ENCODE results near the gene FUCA2.
A peak's percentile ranks its signal among the peaks of the same experiment; 100 is the strongest.
"Not testable (repeated sequence)": the region's sequence is repeated elsewhere in the genome, so short reads cannot be mapped to it uniquely, and the experiment has no call there.

The FUCA2 gene

DNA sequence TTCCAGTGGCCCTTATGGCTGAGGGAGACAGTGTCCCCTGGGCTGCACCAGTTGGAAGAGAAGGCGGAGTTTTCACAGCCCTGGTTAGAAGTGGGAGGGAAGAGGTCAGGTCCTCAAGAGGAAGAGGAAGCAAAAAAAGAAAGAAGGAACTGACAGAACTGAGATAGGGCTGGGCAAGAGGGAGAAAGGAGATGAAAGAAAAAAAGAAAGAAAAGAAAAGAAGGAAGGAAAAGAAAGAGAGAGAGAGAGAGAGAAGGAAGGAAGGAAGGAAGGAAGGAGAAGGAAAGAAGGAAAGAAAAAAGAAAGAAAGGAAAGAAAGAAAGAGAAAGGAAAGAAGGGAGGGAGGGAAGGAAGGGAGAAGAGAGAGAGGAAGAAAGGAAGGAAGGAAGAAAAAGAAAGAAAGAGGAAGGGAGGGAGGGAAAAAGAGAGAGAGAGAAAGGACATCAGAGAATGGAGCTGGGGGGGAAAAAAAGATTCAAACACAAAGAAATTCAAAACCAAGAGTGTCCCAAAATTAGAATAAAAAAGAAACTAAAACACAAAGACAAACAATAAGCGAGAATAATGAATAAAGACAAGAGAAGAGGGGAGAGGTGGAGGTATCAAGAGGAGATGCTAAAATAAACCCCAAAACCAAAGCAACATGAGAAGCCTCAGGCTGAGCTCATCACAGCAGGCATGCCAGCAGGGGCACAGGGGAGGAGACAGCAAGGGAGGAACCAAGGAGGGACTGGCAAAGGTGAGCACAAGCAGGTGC is 5.3 kb upstream of the FUCA2 start:
- Mint-ChIP-seq H3K36me3 (no peaks in the 10 kb centered on the region), H3K27ac (peak overlapping the region; percentile 73), H3K4me1 (peaks cover 19% of the 10 kb centered on the region), H3K9me3 (no peaks in the 10 kb centered on the region), H3K4me3 (no peak overlapping the region)
- no peak for DNase-seq (ENCODE audit: low spot score in 2 of 2)
- no peak for ATAC-seq

DNA sequence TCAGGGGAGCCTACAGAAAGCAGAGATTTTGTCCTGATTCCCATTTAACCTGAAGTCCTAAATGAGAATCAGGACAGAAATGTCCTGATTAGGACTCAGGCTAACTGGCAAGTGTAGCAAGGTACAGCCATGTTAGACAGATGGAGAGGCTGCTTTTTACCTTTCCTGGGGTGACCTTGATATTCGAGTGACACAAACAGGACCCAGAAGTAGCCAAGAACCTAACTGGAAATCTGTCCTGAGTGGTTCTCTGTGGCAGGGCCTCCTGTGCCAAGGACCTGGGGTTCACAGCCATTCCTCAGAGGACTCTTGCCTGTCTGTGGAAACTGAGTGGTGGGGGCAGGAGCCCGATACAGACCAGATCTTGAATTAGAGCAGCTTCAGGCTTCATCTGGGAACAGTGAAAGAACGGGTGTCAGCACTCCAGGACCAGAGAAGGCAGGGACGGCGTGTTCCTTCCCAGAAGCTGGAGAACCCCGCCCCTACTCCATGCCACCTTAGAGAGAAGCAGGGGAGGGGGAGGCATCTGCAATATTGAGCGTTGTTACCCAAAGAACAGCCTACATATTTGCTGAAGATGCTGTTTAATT is 4.3 kb upstream of the FUCA2 start:
- DNase-seq (ENCODE audit: low spot score in 2 of 2) (no peak), ATAC-seq (no peak)
- no peak overlapping the region for H3K4me3 Mint-ChIP-seq
- H3K9me3 Mint-ChIP-seq, result no peaks in the 10 kb centered on the region
- H3K27ac Mint-ChIP-seq, result peak overlapping the region; percentile 73
- H3K36me3 Mint-ChIP-seq, result no peaks in the 10 kb centered on the region
- H3K4me1 Mint-ChIP-seq, result peaks cover 19% of the 10 kb centered on the region

DNA sequence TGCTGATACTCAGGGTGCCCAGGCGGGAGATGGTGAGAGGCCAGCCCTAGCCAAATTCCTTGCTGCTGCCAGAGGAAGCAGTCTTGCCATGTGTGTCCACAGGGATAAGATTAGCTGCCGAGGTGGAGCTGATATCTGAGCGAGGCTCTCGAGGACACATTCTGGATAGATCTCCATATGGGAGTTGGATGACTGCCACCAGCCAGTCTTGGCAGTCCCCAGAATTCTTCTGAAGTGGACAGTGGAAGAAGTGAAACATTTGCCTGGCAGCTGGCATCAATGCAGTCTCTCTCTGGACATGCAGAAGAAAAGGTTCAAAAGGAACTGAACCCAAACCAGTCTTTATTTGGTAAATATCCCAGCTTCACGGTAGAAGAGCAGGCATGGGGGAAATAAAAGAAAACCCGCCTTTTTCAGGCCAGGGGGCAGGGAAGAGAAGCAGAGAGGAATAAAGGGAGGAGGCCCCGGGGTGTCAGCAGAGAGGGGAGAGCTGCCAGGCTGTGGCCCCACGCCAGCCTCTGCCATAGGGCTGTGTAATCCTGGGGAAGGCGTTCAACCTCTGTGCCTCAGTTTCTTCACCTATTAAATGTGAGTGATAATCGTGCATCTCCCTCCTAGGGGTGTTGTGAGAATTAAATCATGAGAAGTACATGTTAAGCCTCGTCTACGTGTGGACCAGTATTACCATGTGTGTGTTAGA is 3.7 kb upstream of the FUCA2 start:
- Mint-ChIP-seq H3K4me1 (peaks cover 19% of the 10 kb centered on the region), H3K4me3 (no peak overlapping the region), H3K27ac (no peak overlapping the region), H3K9me3 (no peaks in the 10 kb centered on the region), H3K36me3 (no peaks in the 10 kb centered on the region)
- no peak for ATAC-seq
- DNase-seq (ENCODE audit: low spot score in 2 of 2), result no peak

DNA sequence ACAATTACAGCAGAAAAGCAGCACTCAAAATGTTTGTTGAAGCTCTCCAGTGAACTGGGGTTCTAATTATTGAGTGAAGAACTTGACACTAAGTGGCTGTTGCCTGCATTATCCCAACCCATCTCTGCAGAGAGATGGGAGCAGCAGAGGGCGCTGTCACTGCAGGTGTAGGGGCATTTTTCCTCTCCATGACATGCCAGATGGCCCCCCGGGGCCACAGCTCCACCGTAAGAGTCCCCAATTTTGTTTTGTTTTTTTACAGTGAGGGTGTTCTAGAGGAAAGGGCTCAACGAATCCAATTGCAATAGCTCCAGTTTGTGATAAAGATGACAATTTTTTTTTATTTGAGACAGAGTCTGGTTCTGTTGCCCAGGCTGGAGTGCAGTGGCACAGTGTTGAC is 1.9 kb upstream of the FUCA2 start:
- Mint-ChIP-seq H3K27ac (peak overlapping the region; percentile 60), H3K9me3 (no peaks in the 10 kb centered on the region), H3K36me3 (no peaks in the 10 kb centered on the region), H3K4me3 (peak overlapping the region; percentile 32), H3K4me1 (peaks cover 19% of the 10 kb centered on the region)
- peak in 1 of 2 donors; percentile 66 for DNase-seq (ENCODE audit: low spot score in 2 of 2)
- ATAC-seq, result peak; percentile 33

DNA sequence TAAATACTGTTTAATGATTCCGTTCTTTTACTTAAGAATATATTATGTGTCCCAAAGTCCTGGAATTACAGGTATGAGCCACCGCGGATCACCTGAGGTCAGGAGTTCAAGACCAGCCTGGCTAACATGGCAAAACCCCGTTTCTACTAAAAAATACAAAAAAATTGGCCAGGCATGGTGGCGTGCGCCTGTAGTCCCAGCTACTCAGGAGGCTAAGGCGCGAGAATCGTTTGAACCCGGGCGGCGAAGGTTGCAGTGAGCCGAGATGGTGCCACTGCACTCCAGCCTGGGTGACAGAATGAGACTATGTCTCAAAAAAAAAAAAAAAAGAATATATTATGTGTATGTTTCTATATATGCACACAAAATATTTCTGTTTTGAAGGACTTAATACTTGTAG is 1.2 kb downstream of the FUCA2 start:
- Mint-ChIP-seq H3K4me1 (peaks cover 17% of the 10 kb centered on the region), H3K36me3 (peaks cover 16% of the 10 kb centered on the region), H3K27ac (peak overlapping the region; percentile 97), H3K4me3 (peak overlapping the region; percentile 92)
- H3K9me3 Mint-ChIP-seq; DNase-seq (ENCODE audit: low spot score in 2 of 2); ATAC-seq: not testable (repeated sequence)

DNA sequence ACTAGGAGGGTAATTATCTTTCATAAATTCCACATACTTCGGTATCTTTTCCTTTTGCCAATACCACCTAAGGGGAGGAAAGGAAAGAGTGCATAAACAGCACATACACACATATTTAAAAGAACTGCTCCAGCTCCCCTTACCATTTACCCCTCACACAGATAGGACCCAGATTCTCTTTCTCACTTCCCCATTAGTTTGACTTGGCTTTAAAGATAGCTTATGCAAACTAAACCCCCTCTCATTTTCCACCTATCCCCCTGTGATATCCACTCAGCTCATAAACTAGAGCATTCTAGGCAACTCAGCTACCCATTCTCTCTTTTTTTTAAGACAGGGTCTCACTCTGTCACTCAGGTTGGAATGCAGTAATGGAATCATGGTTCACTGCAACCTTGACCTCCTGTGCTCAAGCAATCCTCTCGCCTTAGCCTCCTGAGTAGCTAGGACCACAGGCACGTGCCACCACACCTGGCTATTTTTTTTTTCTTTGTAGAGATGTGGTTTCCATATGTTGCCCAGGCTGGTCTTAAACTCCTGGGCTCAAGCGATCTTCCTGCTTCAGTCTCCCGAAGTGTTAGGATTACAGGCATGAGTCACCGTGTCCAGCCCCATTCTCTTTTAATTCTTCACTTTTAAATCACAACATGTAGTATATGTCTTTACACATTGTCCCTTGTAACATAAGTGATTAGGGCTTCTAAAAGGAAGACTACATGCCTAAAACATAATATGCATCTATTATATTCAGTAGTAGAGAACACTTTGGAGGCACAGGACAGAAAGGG is 4.0 kb downstream of the FUCA2 start:
- Mint-ChIP-seq H3K36me3 (peaks cover 18% of the 10 kb centered on the region), H3K4me1 (peaks cover 11% of the 10 kb centered on the region), H3K9me3 (no peaks in the 10 kb centered on the region), H3K4me3 (no peak overlapping the region), H3K27ac (no peak overlapping the region)
- no peak for DNase-seq (ENCODE audit: low spot score in 2 of 2)
- ATAC-seq, result no peak

DNA sequence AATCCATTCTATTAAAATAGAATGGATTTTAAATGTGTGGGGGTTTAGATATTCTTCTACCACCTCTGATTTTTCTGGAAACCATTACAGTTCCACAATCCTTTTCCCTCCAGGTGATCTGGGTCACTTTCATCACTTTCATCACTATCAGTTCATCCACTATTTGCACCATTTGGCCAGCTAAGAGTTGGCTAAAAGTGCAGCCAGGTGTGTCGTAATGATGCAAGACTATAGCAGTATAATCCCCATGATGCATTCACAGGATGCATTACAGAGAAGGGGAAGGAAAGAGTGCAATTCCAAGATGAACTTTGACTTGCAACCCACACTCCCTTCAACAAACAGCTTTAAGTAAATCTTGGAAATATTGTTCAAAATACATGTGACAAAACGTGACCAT is 4.9 kb downstream of the FUCA2 start:
- no peak for DNase-seq (ENCODE audit: low spot score in 2 of 2)
- ATAC-seq, result no peak
- H3K27ac Mint-ChIP-seq, result no peak overlapping the region
- no peak overlapping the region for H3K4me3 Mint-ChIP-seq
- no peaks in the 10 kb centered on the region for H3K9me3 Mint-ChIP-seq
- H3K4me1 Mint-ChIP-seq, result peaks cover 11% of the 10 kb centered on the region
- peaks cover 18% of the 10 kb centered on the region for H3K36me3 Mint-ChIP-seq

DNA sequence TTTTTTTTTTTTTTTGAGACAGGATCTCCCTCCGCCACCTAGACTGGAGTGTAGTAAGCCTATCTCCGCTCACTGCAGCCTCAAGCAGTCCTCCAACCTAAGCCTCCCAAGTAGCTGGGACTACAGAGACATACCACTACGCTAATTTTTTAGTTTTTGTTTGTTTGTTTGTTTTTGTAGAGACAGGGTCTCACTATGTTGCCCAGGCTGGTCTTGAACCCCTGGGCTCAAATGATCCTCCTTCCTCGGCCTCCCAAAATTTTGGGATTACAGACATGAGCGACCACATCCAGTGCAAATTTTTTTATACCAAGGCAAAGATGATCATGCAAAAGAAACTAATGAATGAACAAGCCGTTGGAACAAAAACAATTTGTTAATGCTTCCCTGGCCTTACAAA is 5.3 kb downstream of the FUCA2 start:
- Mint-ChIP-seq H3K36me3 (peaks cover 18% of the 10 kb centered on the region), H3K4me1 (peaks cover 11% of the 10 kb centered on the region), H3K27ac (no peak overlapping the region), H3K9me3 (no peaks in the 10 kb centered on the region), H3K4me3 (no peak overlapping the region)
- no peak for DNase-seq (ENCODE audit: low spot score in 2 of 2)
- ATAC-seq, result no peak

DNA sequence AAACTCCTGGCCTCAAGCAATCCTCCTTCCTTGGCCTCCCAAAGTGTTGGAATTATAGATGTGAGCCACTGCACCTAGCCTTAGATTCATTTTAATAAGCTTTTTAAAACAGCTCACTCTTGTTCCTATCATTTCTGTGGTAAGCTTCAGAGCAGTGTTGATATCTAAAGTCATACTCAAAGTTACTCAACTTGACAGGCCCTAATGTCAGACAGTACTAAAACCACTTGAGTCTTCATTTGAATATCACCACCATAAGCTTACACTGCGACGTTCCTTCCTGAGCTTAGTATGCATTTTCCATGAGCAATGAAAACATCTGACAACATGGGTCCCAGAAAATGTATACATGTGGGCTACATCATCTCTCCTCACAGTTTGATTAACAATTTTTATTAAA is 6.0 kb downstream of the FUCA2 start:
- Mint-ChIP-seq H3K4me3 (no peak overlapping the region), H3K36me3 (peaks cover 22% of the 10 kb centered on the region), H3K27ac (peak overlapping the region; percentile 59), H3K9me3 (no peaks in the 10 kb centered on the region), H3K4me1 (peaks cover 11% of the 10 kb centered on the region)
- ATAC-seq, result peak; percentile 97
- no peak for DNase-seq (ENCODE audit: low spot score in 2 of 2)

DNA sequence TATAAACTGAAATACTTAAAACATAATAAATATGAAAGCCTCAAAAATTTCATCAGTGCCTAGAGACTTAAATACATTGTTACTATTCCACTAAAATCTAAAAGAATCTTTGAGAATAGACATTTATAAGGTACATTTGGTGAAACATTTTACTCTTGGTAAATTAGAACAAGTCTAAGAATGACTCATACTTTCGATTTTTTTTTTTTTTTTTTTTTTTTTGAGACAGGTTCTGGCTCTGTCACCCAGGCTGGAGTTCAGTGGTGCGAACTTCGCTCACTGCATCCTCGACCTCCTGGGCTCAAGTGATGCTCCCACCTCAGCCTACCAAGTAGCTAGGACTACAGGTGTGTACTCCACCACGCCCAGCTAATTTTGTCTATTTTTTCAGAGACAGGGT is 6.4 kb downstream of the FUCA2 start:
- ATAC-seq (peak; percentile 74), DNase-seq (ENCODE audit: low spot score in 2 of 2) (no peak)
- H3K4me3 Mint-ChIP-seq, result no peak overlapping the region
- no peaks in the 10 kb centered on the region for H3K9me3 Mint-ChIP-seq
- peaks cover 11% of the 10 kb centered on the region for H3K4me1 Mint-ChIP-seq
- peak overlapping the region; percentile 59 for H3K27ac Mint-ChIP-seq
- H3K36me3 Mint-ChIP-seq, result peaks cover 24% of the 10 kb centered on the region

DNA sequence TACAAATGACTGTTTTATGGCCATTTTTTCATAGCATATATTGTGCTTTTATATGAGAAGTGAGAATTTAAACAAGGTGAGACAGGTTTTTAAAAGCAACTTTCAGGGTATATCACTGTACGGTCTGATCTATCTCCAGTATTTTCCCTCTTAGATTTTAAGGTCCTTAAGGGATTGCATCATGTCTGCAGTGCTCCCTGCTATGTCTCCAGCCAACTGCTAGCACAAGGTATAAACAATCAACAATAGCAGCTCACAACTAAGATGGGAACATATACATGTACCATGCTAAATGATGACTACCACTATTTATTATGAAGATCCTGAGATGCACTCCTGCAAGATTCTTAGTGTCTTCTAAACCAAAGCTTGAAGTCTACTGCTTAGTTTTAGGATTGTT is 7.2 kb downstream of the FUCA2 start:
- ATAC-seq, result no peak
- DNase-seq (ENCODE audit: low spot score in 2 of 2), result no peak
- Mint-ChIP-seq H3K4me1 (peaks cover 11% of the 10 kb centered on the region), H3K4me3 (no peak overlapping the region), H3K9me3 (no peaks in the 10 kb centered on the region), H3K36me3 (peaks cover 24% of the 10 kb centered on the region), H3K27ac (no peak overlapping the region)

DNA sequence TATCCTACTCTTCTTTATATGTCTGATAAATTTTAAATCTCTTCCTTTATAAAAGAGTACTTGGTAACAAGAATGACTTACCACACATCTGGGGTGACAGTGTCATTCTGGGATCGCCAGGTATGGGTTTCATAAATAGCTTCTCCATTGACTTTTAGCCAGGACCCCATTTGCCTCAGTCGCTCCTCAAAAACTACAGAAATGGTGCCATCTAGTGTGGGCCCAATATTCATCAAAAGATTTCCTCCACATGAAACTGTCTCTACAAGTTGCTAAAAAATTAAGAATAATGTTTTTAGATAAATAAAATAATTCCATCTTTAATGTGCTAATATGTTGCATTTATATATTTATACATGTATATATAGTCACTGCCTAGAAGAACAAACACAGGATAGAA is 9.7 kb downstream of the FUCA2 start:
- ATAC-seq (no peak), DNase-seq (ENCODE audit: low spot score in 2 of 2) (no peak)
- H3K4me1 Mint-ChIP-seq, result peaks cover 26% of the 10 kb centered on the region
- no peaks in the 10 kb centered on the region for H3K9me3 Mint-ChIP-seq
- no peak overlapping the region for H3K4me3 Mint-ChIP-seq
- H3K27ac Mint-ChIP-seq, result no peak overlapping the region
- H3K36me3 Mint-ChIP-seq, result peaks cover 27% of the 10 kb centered on the region

DNA sequence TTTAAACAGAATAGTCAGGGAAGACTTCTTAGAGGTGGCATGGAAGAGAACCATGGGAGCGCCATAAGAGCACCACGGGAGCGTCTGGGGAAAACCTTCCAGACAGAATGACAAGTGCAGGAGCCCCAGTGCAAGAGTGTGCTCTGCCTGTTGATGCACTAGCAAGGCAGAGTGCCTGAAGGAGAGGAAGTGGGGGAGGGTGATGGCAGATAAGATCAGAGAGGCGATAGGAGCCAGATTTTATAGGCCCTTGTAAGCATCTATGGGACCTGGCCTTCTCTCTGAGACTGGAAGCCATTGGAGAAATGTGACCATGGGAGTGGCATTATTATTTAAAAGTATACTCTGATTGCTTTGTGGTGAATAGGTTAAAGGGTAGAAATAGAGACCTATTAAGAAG is 13.1 kb downstream of the FUCA2 start:
- Mint-ChIP-seq H3K4me1 (peaks cover 14% of the 10 kb centered on the region), H3K27ac (no peak overlapping the region), H3K36me3 (peaks cover 23% of the 10 kb centered on the region), H3K4me3 (no peak overlapping the region), H3K9me3 (no peaks in the 10 kb centered on the region)
- DNase-seq (ENCODE audit: low spot score in 2 of 2), result no peak
- no peak for ATAC-seq

DNA sequence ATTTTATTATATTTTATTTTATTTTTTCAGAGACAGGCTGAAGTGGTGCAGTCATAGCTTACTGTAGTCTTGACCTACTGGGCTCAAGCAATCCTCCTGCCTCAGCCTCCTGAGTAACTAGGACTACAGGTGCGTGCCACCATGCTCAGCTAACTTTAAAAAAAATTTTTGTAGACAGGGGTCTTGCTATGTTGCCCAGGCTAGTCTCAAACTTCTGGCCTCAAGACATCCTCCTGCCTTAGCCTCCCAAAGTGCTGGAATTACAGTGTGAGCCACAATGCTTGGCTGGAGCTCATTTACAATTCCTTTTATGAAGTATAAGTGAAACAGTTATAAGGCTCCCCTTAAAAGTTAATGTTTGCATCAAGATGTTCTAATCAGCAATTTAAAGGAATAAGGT is 14.5 kb downstream of the FUCA2 start:
- H3K4me1 Mint-ChIP-seq, result peaks cover 14% of the 10 kb centered on the region
- no peak for DNase-seq (ENCODE audit: low spot score in 2 of 2)
- H3K36me3 Mint-ChIP-seq, result peaks cover 30% of the 10 kb centered on the region
- no peaks in the 10 kb centered on the region for H3K9me3 Mint-ChIP-seq
- ATAC-seq, result no peak
- H3K27ac Mint-ChIP-seq, result no peak overlapping the region
- no peak overlapping the region for H3K4me3 Mint-ChIP-seq

DNA sequence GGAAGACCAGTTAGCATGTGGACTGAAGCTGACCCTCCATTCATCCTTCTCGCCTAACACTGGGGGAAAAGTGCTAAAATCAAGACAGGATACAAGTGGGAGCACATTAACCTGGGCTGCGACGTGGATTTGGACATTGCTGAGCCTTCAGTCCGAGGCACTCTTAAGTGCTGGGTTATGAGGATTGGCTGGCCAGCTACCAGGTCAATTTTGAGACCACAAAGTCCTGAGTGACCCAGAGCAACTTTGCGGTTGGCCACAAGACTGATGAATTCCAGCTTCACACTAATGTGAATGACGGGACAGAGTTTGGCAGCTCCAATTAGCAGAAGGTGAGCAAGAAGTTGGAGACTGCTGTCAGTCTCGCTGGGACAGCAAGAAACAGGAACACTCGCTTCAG is 20.7 kb downstream of the FUCA2 start:
- H3K27ac Mint-ChIP-seq, result no peak overlapping the region
- H3K9me3 Mint-ChIP-seq, result no peaks in the 10 kb centered on the region
- H3K4me3 Mint-ChIP-seq, result no peak overlapping the region
- DNase-seq (ENCODE audit: low spot score in 2 of 2), result no peak
- H3K4me1 Mint-ChIP-seq, result no peaks in the 10 kb centered on the region
- ATAC-seq, result no peak
- H3K36me3 Mint-ChIP-seq, result peaks cover 27% of the 10 kb centered on the region

All from stimulated activated effector memory CD8-positive, alpha-beta T cell treated with anti-CD3 and anti-CD28 coated beads, Interleukin-12 subunit alpha, Interleukin-12 subunit beta, amount 100 ng/mL, for 72 hours (primary cell).